Measurements from ENCODE around the gene RPTOR. TPM values are rescaled to one million over a fixed set of nuclear protein-coding genes. Genes with fewer than 3 reads are reported as not detected.

The RPTOR gene
- total and polyA plus RNA-seq, 10 of the 15 experiments (the other 5 are each of a cell fraction or from before 2014, with no cell fraction given): 0.18 to 32.1 (median 7.8) TPM

GRCh38 chr17:80564545-80564944 lies 19.9 kb downstream of the RPTOR start:
- no peaks in the 10 kb centered on the region for H4K20me1 ChIP-seq (ENCODE audit: control insufficient read depth, insufficient read depth)
- BruUV-seq (replicated peaks): no TSS peak
- ChIA-PET CTCF (interaction anchor here (2.5 kb wide), 1 partner anchor 11 kb away, joined by 7 read pairs; no protein-coding TSS in a partner anchor), SMC1A (ENCODE audit: uncharacterized antibody, unreplicated experiment) (no interaction called here), POLR2A (no interaction called here), RAD21 (ENCODE audit: unreplicated experiment) (no interaction called here)
- peaks cover 13% of the 10 kb centered on the region for H3K79me2 ChIP-seq (ENCODE audit: control insufficient read depth, insufficient read depth, low read length)
- no peaks in the 10 kb centered on the region for H3K9me3 ChIP-seq (replicated peaks; ENCODE audit: control insufficient read depth, insufficient read depth, low read length)
- no peak overlapping the region for H3K27ac ChIP-seq (ENCODE audit: control insufficient read depth, insufficient read depth)
- H3K4me1 ChIP-seq (ENCODE audit: control insufficient read depth, insufficient read depth, low read length): no peaks in the 10 kb centered on the region
- no peak overlapping the region for H3K9ac ChIP-seq (ENCODE audit: control insufficient read depth, insufficient read depth, low read length)
- intact Hi-C loops (cut with micrococcal nuclease; ENCODE audit: unreplicated experiment) (no loop called here), in situ Hi-C loops (cut with MboI) (no loop called here)
- FAIRE-seq (no peak), DNase-seq (ENCODE audit: low read depth, low spot score) (no peak), ATAC-seq (no peak)
- no peak overlapping the region for H2AFZ ChIP-seq (ENCODE audit: control insufficient read depth, low read depth, low read length)
- no peak overlapping the region for H3K4me3 ChIP-seq
- no peaks in the 10 kb centered on the region; a peak in 2 of 4 replicates for H3K36me3 ChIP-seq (ENCODE audit: control insufficient read depth in 2 of 2, insufficient read depth in 2 of 2, low read length in 1 of 2)
- 88% methylated on average over 5 of the region's 5 CpGs for WGBS (ENCODE audit: insufficient coverage, insufficient replicate concordance, low lambda C conversion rate, missing lambda C conversion rate)
- no peaks in the 10 kb centered on the region for H3K27me3 ChIP-seq (replicated peaks in 1 of 2; ENCODE audit: control insufficient read depth in 2 of 2, insufficient read depth in 2 of 2, low read length in 1 of 2)
- H3K4me2 ChIP-seq (ENCODE audit: control insufficient read depth, insufficient read depth): no peak overlapping the region
- TF ChIP-seq RBBP5 (conservative IDR thresholded peaks at IDR 0.05) (no peak), ZBTB4 (CRISPR knock-in tag; IDR thresholded peaks at IDR 0.05) (no peak), MEF2A (IDR thresholded peaks at IDR 0.05; ENCODE audit: insufficient read depth, low read depth, low read length) (no peak), PBX3 (IDR thresholded peaks at IDR 0.05; ENCODE audit: insufficient replicate concordance, low read depth, low read length) (no peak), FOS (IDR thresholded peaks at IDR 0.05; ENCODE audit: borderline replicate concordance, extremely low read depth, insufficient read length) (no peak), RFX5 (IDR thresholded peaks at IDR 0.05; ENCODE audit: low read depth, low read length) (no peak), EED (IDR thresholded peaks at IDR 0.05; ENCODE audit: low read depth) (no peak), ATF2 (IDR thresholded peaks at IDR 0.05; ENCODE audit: low read length) (no peak), ZNF687 (IDR thresholded peaks at IDR 0.05) (no peak), HCFC1 (IDR thresholded peaks at IDR 0.05; ENCODE audit: low read length) (no peak), ATF3 (IDR thresholded peaks at IDR 0.05; ENCODE audit: borderline replicate concordance, extremely low read depth, low read depth, low read length) (no peak), CHD1 (IDR thresholded peaks at IDR 0.05; ENCODE audit: low read depth, low read length) (no peak), ATF7 (IDR thresholded peaks at IDR 0.05; ENCODE audit: low read depth) (no peak), JUND (IDR thresholded peaks at IDR 0.05; ENCODE audit: low read depth, low read length) (no peak), MYB (IDR thresholded peaks at IDR 0.05; ENCODE audit: borderline replicate concordance, low read depth, low read length) (no peak)
